Mucosa of rectum (tissue), 2 donors: ENCODE data around the gene TRABD2B.
A peak's percentile ranks its signal among the peaks of the same experiment; 100 is the strongest.

ENCODE experiments used
- H3K27ac ChIP-seq, 2 donors: one replicate each; pipeline ENCODE4 v1.7.0; 2013; ENCODE audit warnings: inconsistent platforms in 2 of 2, low read depth in 2 of 2, low read length in 2 of 2
- H3K27me3 ChIP-seq, 2 donors: one replicate each; pipeline ENCODE4 v1.7.0; 2013; ENCODE audit warnings: low read length in 2 of 2; ENCODE audit not compliant: control insufficient read depth in 2 of 2, insufficient read depth in 2 of 2
- H3K36me3 ChIP-seq, 2 donors: one replicate each; pipeline ENCODE4 v1.7.0; 2013; ENCODE audit warnings: low read length in 2 of 2; ENCODE audit not compliant: control insufficient read depth in 2 of 2, insufficient read depth in 2 of 2
- H3K4me1 ChIP-seq, 2 donors: one replicate each; pipeline ENCODE4 v1.7.0; 2013; ENCODE audit warnings: low read length in 2 of 2, mild to moderate bottlenecking in 1 of 2; ENCODE audit not compliant: control insufficient read depth in 2 of 2, insufficient read depth in 2 of 2
- H3K4me3 ChIP-seq, 2 donors: one replicate each; pipeline ENCODE4 v1.7.0; 2013; ENCODE audit warnings: low read length in 2 of 2
- H3K9ac ChIP-seq, 2 donors: one replicate each; pipeline ENCODE4 v1.7.0; 2013; ENCODE audit warnings: low read length in 2 of 2, low read depth in 1 of 2, mild to moderate bottlenecking in 1 of 2
- H3K9me3 ChIP-seq, 2 donors: one replicate each; pipeline ENCODE4 v1.7.0; 2013; ENCODE audit warnings: low read length in 2 of 2; ENCODE audit not compliant: control insufficient read depth in 2 of 2
- donor health status: healthy.
- donor health status: Normal muscosa, but diverticular disease.

The TRABD2B gene

GRCh38 chr1:47738560-47739182 lies 258.5 kb downstream of the TRABD2B start:
- Histone ChIP-seq H3K9me3 (no peaks in the 10 kb centered on the region), H3K27ac (no peak overlapping the region), H3K27me3 (peaks cover 0 to 4% of the 10 kb centered on the region in 2 donors), H3K36me3 (no peaks in the 10 kb centered on the region), H3K4me1 (no peaks in the 10 kb centered on the region), H3K9ac (no peak overlapping the region), H3K4me3 (no peak overlapping the region)

- H3K4me1 ChIP-seq = peaks cover 8 to 9% of the 10 kb centered on the region in 2 donors
- no peaks in the 10 kb centered on the region for H3K36me3 ChIP-seq
- H3K4me3 ChIP-seq = no peak overlapping the region
- peaks cover 0 to 4% of the 10 kb centered on the region in 2 donors for H3K27me3 ChIP-seq
- no peak overlapping the region for H3K9ac ChIP-seq
- H3K27ac ChIP-seq = no peak overlapping the region
- peaks cover 0 to 2% of the 10 kb centered on the region in 2 donors for H3K9me3 ChIP-seq
These were observed 264.7 kb downstream of the TRABD2B start for GRCh38 chr1:47732489-47732888.

- Histone ChIP-seq H3K4me3 (no peak overlapping the region), H3K4me1 (peaks cover 12 to 16% of the 10 kb centered on the region in 2 donors), H3K36me3 (no peaks in the 10 kb centered on the region), H3K27me3 (no peaks in the 10 kb centered on the region), H3K27ac (no peak overlapping the region), H3K9me3 (peaks cover 0 to 2% of the 10 kb centered on the region in 2 donors), H3K9ac (no peak overlapping the region)
These were observed 265.5 kb downstream of the TRABD2B start for GRCh38 chr1:47731730-47732129.

- Histone ChIP-seq H3K9ac (no peak overlapping the region), H3K9me3 (peaks cover 0 to 2% of the 10 kb centered on the region in 2 donors), H3K27ac (peak overlapping the region; percentile 53 to 72), H3K4me3 (no peak overlapping the region), H3K36me3 (no peaks in the 10 kb centered on the region), H3K4me1 (peaks cover 27 to 33% of the 10 kb centered on the region in 2 donors), H3K27me3 (peaks cover 2 to 8% of the 10 kb centered on the region in 2 donors)
These were observed 267.5 kb downstream of the TRABD2B start for GRCh38 chr1:47729685-47730084.

- H3K4me1 ChIP-seq = peaks cover 44 to 52% of the 10 kb centered on the region in 2 donors
- peak overlapping the region; percentile 69 to 80 for H3K27ac ChIP-seq
- H3K4me3 ChIP-seq = peak overlapping the region in 1 of 2 donors; percentile 43
- H3K36me3 ChIP-seq = no peaks in the 10 kb centered on the region
- peaks cover 9 to 18% of the 10 kb centered on the region in 2 donors for H3K27me3 ChIP-seq
- peaks cover 0 to 2% of the 10 kb centered on the region in 2 donors for H3K9me3 ChIP-seq
- no peak overlapping the region for H3K9ac ChIP-seq
These were observed 269.5 kb downstream of the TRABD2B start for GRCh38 chr1:47727697-47728085.

- no peak overlapping the region for H3K9ac ChIP-seq
- H3K27me3 ChIP-seq = peaks cover 9 to 18% of the 10 kb centered on the region in 2 donors
- H3K27ac ChIP-seq = peak overlapping the region; percentile 75 to 80
These were observed 270.0 kb downstream of the TRABD2B start for GRCh38 chr1:47727051-47727696.

GRCh38 chr1:47725992-47726855 lies 271.0 kb downstream of the TRABD2B start:
- H3K9me3 ChIP-seq = peaks cover 0 to 2% of the 10 kb centered on the region in 2 donors
- peak overlapping the region; percentile 5 to 8 for H3K9ac ChIP-seq
- peak overlapping the region in 1 of 2 donors; percentile 44 for H3K4me3 ChIP-seq
- peaks cover 9 to 18% of the 10 kb centered on the region in 2 donors for H3K27me3 ChIP-seq
- peaks cover 47 to 55% of the 10 kb centered on the region in 2 donors for H3K4me1 ChIP-seq
- H3K36me3 ChIP-seq = no peaks in the 10 kb centered on the region
- peak overlapping the region; percentile 72 to 75 for H3K27ac ChIP-seq

More at GRCh38 chr1:47727051-47727696, 270.0 kb downstream of the TRABD2B start:
- Histone ChIP-seq H3K9me3 (peaks cover 0 to 2% of the 10 kb centered on the region in 2 donors), H3K4me3 (peak overlapping the region in 1 of 2 donors; percentile 43), H3K4me1 (peaks cover 47 to 55% of the 10 kb centered on the region in 2 donors), H3K36me3 (no peaks in the 10 kb centered on the region)

GRCh38 chr1:47725511-47725991 lies 271.6 kb downstream of the TRABD2B start:
- Histone ChIP-seq H3K27me3 (peaks cover 9 to 18% of the 10 kb centered on the region in 2 donors), H3K36me3 (no peaks in the 10 kb centered on the region), H3K4me3 (peak overlapping the region; percentile 3 to 13), H3K27ac (peak overlapping the region in 1 of 2 donors; percentile 72), H3K9me3 (no peaks in the 10 kb centered on the region), H3K4me1 (peaks cover 47 to 55% of the 10 kb centered on the region in 2 donors), H3K9ac (peak overlapping the region in 1 of 2 donors; percentile 27)

GRCh38 chr1:47725000-47725473 lies 272.1 kb downstream of the TRABD2B start:
- no peaks in the 10 kb centered on the region for H3K36me3 ChIP-seq
- peaks cover 47 to 55% of the 10 kb centered on the region in 2 donors for H3K4me1 ChIP-seq
- H3K4me3 ChIP-seq = peak overlapping the region in 1 of 2 donors; percentile 13
- peak overlapping the region in 1 of 2 donors; percentile 43 for H3K27ac ChIP-seq
- H3K27me3 ChIP-seq = peaks cover 9 to 21% of the 10 kb centered on the region in 2 donors
- H3K9ac ChIP-seq = no peak overlapping the region
- no peaks in the 10 kb centered on the region for H3K9me3 ChIP-seq
